Tibial nerve (tissue), 4 donors: ENCODE data around the gene HOXB2.

Experiments
- EP300 ChIP-seq, 2 donors: sonication (generic); formaldehyde crosslinking; IDR thresholded peaks; one replicate each; pipeline ENCODE4 v1.6.1; 2017; ENCODE audit warnings: antibody characterized with exemption in 2 of 2, mild to moderate bottlenecking in 1 of 2
- POLR2A ChIP-seq, 2 donors: fragments of 450-650 bp; IDR thresholded peaks; one replicate each; pipeline ENCODE4 v1.6.1; 2017; ENCODE audit warnings: antibody characterized with exemption in 2 of 2, mild to moderate bottlenecking in 2 of 2, moderate library complexity in 2 of 2
- TF ChIP-seq, protein P1 (sequence below), 5 experiments: fragments of 200-600 bp in 3 of 5; fragments of 450-650 bp in 2 of 5; sonication (generic) in 3 of 5; IDR thresholded peaks; one replicate each; pipeline ENCODE4 v1.5.1; 2016 to 2019; ENCODE audit warnings: antibody characterized with exemption in 5 of 5, mild to moderate bottlenecking in 3 of 5, moderate library complexity in 2 of 5

DNA sequence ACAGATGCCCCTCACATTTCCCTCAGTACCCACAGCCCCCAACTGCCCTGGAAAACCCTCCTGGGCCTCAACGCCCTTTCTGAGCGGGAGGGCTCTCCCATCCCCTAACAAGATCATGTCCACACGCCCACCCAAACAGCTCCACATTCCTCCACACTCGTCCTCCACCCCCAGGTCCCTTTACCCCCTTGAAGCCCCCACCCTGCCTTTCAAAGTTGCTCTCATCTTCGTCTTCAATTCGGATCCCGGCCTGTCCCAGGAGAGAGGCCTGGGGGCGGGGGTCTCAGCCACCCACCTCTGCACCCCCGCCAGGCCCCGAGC, 18.9 kb upstream of the HOXB2 start:
- TF ChIP-seq, protein P1, sequence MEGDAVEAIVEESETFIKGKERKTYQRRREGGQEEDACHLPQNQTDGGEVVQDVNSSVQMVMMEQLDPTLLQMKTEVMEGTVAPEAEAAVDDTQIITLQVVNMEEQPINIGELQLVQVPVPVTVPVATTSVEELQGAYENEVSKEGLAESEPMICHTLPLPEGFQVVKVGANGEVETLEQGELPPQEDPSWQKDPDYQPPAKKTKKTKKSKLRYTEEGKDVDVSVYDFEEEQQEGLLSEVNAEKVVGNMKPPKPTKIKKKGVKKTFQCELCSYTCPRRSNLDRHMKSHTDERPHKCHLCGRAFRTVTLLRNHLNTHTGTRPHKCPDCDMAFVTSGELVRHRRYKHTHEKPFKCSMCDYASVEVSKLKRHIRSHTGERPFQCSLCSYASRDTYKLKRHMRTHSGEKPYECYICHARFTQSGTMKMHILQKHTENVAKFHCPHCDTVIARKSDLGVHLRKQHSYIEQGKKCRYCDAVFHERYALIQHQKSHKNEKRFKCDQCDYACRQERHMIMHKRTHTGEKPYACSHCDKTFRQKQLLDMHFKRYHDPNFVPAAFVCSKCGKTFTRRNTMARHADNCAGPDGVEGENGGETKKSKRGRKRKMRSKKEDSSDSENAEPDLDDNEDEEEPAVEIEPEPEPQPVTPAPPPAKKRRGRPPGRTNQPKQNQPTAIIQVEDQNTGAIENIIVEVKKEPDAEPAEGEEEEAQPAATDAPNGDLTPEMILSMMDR (IDR thresholded peaks at IDR 0.05) = no peak
- TF ChIP-seq POLR2A (IDR thresholded peaks at IDR 0.05) (no peak), EP300 (IDR thresholded peaks at IDR 0.05) (no peak)
